Neural crest cell (in vitro differentiated cells): ENCODE results near the gene ANKRD35. TPM values are rescaled to one million over a fixed set of nuclear protein-coding genes. Genes with fewer than 3 reads are reported as not detected.
"Not testable (repeated sequence)": the region's sequence is repeated elsewhere in the genome, so short reads cannot be mapped to it uniquely, and the experiment has no call there.

Experiments used
- DNase-seq: peaks from one replicate; pipeline ENCODE4 v3.0.0; 2021; ENCODE audit warnings: low read depth, mixed read lengths, low spot score
- H3K27ac Mint-ChIP-seq: one replicate; pipeline ENCODE4 v1.8.0; 2021; ENCODE audit warnings: mild to moderate bottlenecking, mixed read lengths; ENCODE audit not compliant: unreplicated experiment
- H3K27me3 Mint-ChIP-seq: 2 replicates; pipeline ENCODE4 v1.8.0; 2021; ENCODE audit warnings: low read depth, mild to moderate bottlenecking, mixed read lengths
- H3K36me3 Mint-ChIP-seq: 2 replicates; pipeline ENCODE4 v1.8.0; 2021; ENCODE audit warnings: low read depth, mild to moderate bottlenecking, mixed read lengths
- H3K4me1 Mint-ChIP-seq: 2 replicates; pipeline ENCODE4 v1.8.0; 2021; ENCODE audit warnings: mixed read lengths
- H3K4me3 Mint-ChIP-seq: one replicate; pipeline ENCODE4 v1.8.0; 2021; ENCODE audit warnings: mild to moderate bottlenecking, mixed read lengths
- H3K9me3 Mint-ChIP-seq: 2 replicates; pipeline ENCODE4 v1.8.0; 2021; ENCODE audit warnings: mixed read lengths
- total RNA-seq: library from RNA; stranded (reverse); gene quantifications from 2 replicates; pipeline ENCODE4 v1.2.1, GENCODE V29; 2021
- TF ChIP-seq, protein P1 (sequence below): fragments of 200-600 bp; sonication (generic); conservative IDR thresholded peaks from 2 replicates; pipeline ENCODE4 v1.5.0; 2021; ENCODE audit warnings: antibody characterized with exemption, mild to moderate bottlenecking

Gene ANKRD35
- total RNA-seq, 1 donor from 2014 or later = 0.07 TPM

DNA sequence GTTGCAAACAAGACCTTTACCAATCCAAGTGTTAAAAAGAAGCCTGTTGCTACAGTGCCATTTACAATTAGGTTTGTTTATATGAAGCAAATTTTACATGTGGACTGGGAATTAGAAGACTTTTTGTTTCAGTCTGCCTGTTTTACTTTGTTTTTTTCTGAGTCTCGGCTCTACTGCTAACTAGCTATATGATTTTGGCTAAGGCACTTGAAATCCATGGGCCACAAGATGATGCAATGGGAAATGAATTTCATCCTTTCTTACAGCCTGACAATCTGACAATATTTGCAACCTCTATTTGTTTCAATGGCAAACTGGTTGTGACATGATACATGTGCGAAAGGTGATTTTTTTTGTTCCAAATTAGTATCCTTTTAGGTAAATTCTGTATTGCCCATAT lies 36.6 kb upstream of the ANKRD35 start:
- DNase-seq = no peak
- no peak overlapping the region for H3K27ac Mint-ChIP-seq
- no peaks in the 10 kb centered on the region for H3K27me3 Mint-ChIP-seq
- no peaks in the 10 kb centered on the region for H3K9me3 Mint-ChIP-seq
- TF ChIP-seq, protein P1, sequence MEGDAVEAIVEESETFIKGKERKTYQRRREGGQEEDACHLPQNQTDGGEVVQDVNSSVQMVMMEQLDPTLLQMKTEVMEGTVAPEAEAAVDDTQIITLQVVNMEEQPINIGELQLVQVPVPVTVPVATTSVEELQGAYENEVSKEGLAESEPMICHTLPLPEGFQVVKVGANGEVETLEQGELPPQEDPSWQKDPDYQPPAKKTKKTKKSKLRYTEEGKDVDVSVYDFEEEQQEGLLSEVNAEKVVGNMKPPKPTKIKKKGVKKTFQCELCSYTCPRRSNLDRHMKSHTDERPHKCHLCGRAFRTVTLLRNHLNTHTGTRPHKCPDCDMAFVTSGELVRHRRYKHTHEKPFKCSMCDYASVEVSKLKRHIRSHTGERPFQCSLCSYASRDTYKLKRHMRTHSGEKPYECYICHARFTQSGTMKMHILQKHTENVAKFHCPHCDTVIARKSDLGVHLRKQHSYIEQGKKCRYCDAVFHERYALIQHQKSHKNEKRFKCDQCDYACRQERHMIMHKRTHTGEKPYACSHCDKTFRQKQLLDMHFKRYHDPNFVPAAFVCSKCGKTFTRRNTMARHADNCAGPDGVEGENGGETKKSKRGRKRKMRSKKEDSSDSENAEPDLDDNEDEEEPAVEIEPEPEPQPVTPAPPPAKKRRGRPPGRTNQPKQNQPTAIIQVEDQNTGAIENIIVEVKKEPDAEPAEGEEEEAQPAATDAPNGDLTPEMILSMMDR = no peak
- H3K4me1 Mint-ChIP-seq = peaks cover 24% of the 10 kb centered on the region
- peaks cover 5% of the 10 kb centered on the region for H3K36me3 Mint-ChIP-seq
- peak overlapping the region; percentile 12 for H3K4me3 Mint-ChIP-seq

DNA sequence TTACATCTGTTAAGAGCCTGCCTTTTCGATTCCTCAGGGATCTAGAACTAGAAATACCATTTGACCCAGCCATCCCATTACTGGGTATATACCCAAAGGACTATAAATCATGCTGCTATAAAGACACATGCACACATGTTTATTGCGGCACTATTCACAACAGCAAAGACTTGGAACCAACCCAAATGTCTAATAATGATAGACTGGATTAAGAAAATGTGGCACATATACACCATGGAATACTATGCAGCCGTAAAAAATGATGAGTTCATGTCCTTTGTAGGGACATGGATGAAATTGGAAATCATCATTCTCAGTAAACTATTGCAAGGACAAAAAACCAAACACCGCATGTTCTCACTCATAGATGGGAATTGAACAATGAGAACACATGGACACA lies 34.6 kb upstream of the ANKRD35 start:
- H3K27ac Mint-ChIP-seq, H3K9me3 Mint-ChIP-seq, H3K27me3 Mint-ChIP-seq, H3K36me3 Mint-ChIP-seq, DNase-seq: not testable (repeated sequence)
- Mint-ChIP-seq H3K4me1 (peaks cover 28% of the 10 kb centered on the region), H3K4me3 (peak overlapping the region; percentile 99)

DNA sequence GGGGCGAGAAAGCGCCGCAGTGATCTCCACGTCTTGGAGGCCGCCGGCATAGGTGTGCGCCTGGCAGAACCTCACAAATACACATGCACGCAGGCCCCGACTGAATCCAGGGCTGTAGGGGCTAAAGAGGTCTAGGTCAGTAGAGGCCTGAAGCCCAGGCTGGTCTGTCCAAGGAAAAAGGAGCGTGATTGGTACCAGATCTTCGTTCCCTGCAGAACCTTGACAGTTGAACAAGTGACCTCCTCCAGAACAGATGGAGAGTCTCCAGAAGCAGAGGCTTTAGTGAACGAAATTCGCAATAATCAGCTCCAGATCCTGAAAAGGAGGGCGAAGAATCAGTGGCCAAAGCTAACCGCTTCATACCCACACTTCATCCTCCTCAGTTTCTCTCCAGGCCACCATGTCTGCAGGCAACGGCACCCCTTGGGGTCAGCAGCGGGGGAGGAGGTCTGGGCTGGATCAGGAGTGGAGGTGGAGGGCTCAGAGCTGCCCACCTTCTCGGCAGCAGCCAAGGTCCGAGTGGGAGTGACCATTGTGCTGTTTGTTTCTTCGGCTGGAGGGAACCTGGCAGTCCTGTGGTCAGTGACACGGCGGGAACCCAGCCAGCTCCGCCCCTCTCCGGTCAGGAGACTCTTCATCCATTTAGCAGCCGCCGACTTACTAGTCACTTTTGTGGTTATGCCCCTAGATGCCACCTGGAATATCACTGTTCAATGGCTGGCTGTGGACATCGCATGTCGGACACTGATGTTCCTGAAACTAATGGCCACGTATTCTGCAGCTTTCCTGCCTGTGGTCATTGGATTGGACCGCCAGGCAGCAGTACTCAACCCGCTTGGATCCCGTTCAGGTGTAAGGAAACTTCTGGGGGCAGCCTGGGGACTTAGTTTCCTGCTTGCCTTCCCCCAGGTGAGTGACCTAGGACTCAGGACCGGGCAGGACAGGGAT lies 33.6 kb upstream of the ANKRD35 start:
- peak overlapping the region; percentile 99 for H3K4me3 Mint-ChIP-seq

DNA sequence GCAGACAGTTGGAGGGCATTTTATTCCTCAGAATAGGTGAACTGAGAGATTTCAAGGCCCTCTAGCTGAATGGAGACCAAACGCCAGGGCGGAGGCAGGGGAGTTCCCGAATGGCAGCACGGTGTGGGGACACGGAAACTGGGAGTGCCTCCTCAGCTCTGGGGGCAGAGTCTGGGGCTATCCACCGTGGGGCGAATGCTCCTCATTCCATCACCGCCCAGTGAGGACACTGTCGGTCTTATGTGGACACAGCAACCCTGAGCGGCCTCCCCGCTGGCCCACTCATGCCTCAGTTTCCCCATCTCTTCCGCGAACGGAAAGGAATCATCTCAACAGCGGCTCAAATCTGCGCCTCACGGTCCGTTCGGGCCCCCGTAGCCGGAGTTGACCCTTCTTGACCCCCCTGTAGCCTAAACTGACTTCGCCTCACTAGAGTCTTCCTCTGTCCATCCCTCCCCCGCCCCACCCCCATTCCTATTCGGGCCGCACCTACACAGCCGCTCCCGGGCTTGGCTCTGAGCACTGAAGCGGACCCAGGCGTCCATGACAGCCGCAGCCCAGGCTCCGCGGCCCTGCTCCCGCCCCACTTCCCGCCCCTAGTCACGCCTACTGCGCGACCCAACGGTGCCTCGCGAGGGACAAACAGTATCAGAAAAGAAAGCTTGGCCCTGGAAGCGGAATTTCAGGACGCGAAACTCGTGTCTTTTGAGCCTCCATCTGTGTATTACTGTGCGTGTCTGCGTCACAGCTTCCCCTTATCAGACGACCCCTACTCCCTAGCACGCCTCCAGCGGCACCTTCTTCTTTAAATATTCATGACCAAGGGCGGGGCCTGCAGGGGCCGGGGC lies 32.7 kb upstream of the ANKRD35 start, which contains the start of gene PEX11B:
TSS of gene PEX11B (minus strand) at position 574 of the 848 bp plus-strand sequence. CDS start at position 545, 29 bp downstream.
- TF ChIP-seq, protein P1 = no peak
- H3K27ac Mint-ChIP-seq = peak within 1 kb of the TSS; percentile 97
- no peaks in the 10 kb centered on the region for H3K9me3 Mint-ChIP-seq
- H3K36me3 Mint-ChIP-seq = no peaks in the 10 kb centered on the region
- H3K4me3 Mint-ChIP-seq = peak within 1 kb of the TSS; percentile 99
- no peaks in the 10 kb centered on the region for H3K27me3 Mint-ChIP-seq
- peaks cover 28% of the 10 kb centered on the region for H3K4me1 Mint-ChIP-seq
- peak; percentile 73 for DNase-seq

More for the DNA sequence above, 33.6 kb upstream of the ANKRD35 start:
- peak overlapping the region; percentile 97 for H3K27ac Mint-ChIP-seq
- no peak for DNase-seq
- peaks cover 28% of the 10 kb centered on the region for H3K4me1 Mint-ChIP-seq
- H3K27me3 Mint-ChIP-seq = no peaks in the 10 kb centered on the region
- H3K36me3 Mint-ChIP-seq = no peaks in the 10 kb centered on the region
- TF ChIP-seq, protein P1 = no peak
- H3K9me3 Mint-ChIP-seq = no peaks in the 10 kb centered on the region

DNA sequence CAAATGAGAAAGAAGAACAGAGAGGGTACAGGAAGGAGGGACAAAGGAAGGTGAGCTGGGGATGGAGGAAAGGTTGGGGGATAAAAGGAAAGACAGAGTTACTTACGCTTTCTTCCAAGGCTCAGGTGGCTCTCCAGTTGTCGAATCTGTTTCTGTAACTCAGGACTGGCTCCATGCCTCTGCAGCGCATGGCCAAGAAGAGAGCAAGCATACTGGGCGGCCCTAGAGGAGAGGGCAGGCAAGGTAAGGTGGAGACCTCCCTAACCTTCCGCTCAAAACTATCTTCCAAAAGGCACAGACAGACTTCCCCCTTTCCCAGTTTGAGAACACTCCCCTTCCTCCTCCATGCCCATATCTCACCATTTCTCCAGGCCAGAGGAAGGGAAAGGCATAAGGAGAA lies 31.9 kb upstream of the ANKRD35 start:
- Mint-ChIP-seq H3K4me1 (peaks cover 28% of the 10 kb centered on the region), H3K9me3 (no peaks in the 10 kb centered on the region), H3K27ac (peak overlapping the region; percentile 76), H3K4me3 (peak overlapping the region; percentile 99), H3K27me3 (no peaks in the 10 kb centered on the region), H3K36me3 (no peaks in the 10 kb centered on the region)
- TF ChIP-seq, protein P1 = no peak
- DNase-seq = no peak
